H1 (cell line): ENCODE results near the gene TRAPPC3.

Experiments
- ATF2 ChIP-seq: IDR thresholded peaks from 2 replicates; pipeline ENCODE4 v1.6.1; 2012; ENCODE audit warnings: low read length, inconsistent platforms
- CREB1 ChIP-seq: IDR thresholded peaks from 2 replicates; pipeline ENCODE4 v1.6.1; 2012; ENCODE audit warnings: inconsistent platforms
- CTCF ChIP-seq, 3 experiments: IDR thresholded peaks; 1 replicate in 2 of 3; 2 replicates in 1 of 3; pipeline versions ENCODE4 v1.5.1 to v1.6.1; 2011; ENCODE audit warnings: low read length in 3 of 3, mild to moderate bottlenecking in 3 of 3, inconsistent platforms in 2 of 3, low read depth in 1 of 3, moderate library complexity in 1 of 3; ENCODE audit not compliant: insufficient read depth in 1 of 3; ENCODE audit errors: control extremely low read depth in 1 of 3
- POLR2AphosphoS5 ChIP-seq: IDR thresholded peaks from 2 replicates; pipeline ENCODE4 v1.6.1; 2011; ENCODE audit warnings: low read depth, low read length
- RFX5 ChIP-seq: IDR thresholded peaks from 2 replicates; pipeline ENCODE4 v1.6.1; 2011; ENCODE audit warnings: low read depth, low read length, improper control_type of control experiment, borderline replicate concordance
- SIN3A ChIP-seq, 2 experiments: IDR thresholded peaks in 1 of 2; conservative IDR thresholded peaks in 1 of 2; 2 replicates each; pipeline ENCODE4 v1.6.1; 2011 to 2012; ENCODE audit warnings: low read length in 2 of 2, improper control_type of control experiment in 1 of 2, low read depth in 1 of 2, mild to moderate bottlenecking in 1 of 2
- TAF7 ChIP-seq: optimal IDR thresholded peaks from 2 replicates; pipeline ENCODE3; 2011; ENCODE audit warnings: low read depth, mild to moderate bottlenecking, inconsistent platforms, low read length, moderate library complexity, borderline replicate concordance

GRCh38 chr1:36172017-36172747 lies 22.9 kb upstream of the TRAPPC3 start:
- no peak for TF ChIP-seq CTCF (IDR thresholded peaks at IDR 0.05; ENCODE audit: control extremely low read depth in 1 of 3, insufficient read depth in 1 of 3, low read depth in 1 of 3, low read length in 3 of 3)
- no peak for TF ChIP-seq POLR2AphosphoS5
- no peak for TF ChIP-seq TAF7
- no peak for TF ChIP-seq ATF2
- no peak for TF ChIP-seq SIN3A (conservative IDR thresholded peaks at IDR 0.05 in 1 of 2, IDR thresholded peaks at IDR 0.05 in 1 of 2; ENCODE audit: low read depth in 1 of 2, low read length in 2 of 2)
- no peak for TF ChIP-seq CREB1
- no peak for TF ChIP-seq RFX5
